ENCODE measurements around the gene TADA3. TPM values are rescaled to one million over a fixed set of nuclear protein-coding genes. Genes with fewer than 3 reads are reported as not detected.
A peak's percentile ranks its signal among the peaks of the same experiment; 100 is the strongest.

TADA3 gene
- total RNA-seq, 2 donors from 2014 or later, result 130 to 131 TPM

- Histone ChIP-seq H3K27ac (peak overlapping the region; percentile 91 to 96), H3K27me3 (replicated peaks; ENCODE audit: insufficient read depth) (no peaks in the 10 kb centered on the region), H3K4me1 (replicated peaks) (peaks cover 8% of the 10 kb centered on the region), H3K36me3 (no peaks in the 10 kb centered on the region), H3K4me3 (peak overlapping the region in 1 of 2 donors; percentile 75), H3K9me3 (no peaks in the 10 kb centered on the region)
- TF ChIP-seq POLR2AphosphoS5 (IDR thresholded peaks at IDR 0.05), result no peak
- no peak for TF ChIP-seq POLR2A (IDR thresholded peaks at IDR 0.05)
- intact Hi-C loops (cut with DNase I), result no loop called here
- 58% methylated on average over 6 of the region's 6 CpGs for WGBS
- DNase-seq (ENCODE audit: low spot score), result no peak
These were observed 24.0 kb downstream of the TADA3 start for GRCh38 chr3:9768141-9768775.

DNA sequence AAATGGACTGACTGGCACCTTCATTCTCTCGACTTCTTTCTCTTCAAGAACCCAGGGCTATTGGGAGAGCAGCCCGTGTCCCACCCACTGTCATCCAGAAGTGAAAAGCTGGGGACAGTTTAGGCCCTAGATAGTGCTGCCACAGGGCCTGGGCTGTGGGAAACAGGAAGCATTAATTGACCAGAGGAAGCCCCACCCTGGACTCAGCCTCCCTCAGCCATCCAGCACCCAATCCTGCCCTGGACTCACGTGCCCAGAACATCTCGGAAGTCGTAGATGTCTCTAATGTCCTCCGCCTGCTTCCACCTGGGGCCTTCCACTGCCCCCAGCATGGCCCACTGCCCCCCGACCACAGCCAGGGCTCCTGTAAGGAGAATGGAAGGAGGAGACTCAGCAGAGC is 24.9 kb downstream of the TADA3 start:
- H3K4me1 ChIP-seq (replicated peaks), result peaks cover 8% of the 10 kb centered on the region

DNA sequence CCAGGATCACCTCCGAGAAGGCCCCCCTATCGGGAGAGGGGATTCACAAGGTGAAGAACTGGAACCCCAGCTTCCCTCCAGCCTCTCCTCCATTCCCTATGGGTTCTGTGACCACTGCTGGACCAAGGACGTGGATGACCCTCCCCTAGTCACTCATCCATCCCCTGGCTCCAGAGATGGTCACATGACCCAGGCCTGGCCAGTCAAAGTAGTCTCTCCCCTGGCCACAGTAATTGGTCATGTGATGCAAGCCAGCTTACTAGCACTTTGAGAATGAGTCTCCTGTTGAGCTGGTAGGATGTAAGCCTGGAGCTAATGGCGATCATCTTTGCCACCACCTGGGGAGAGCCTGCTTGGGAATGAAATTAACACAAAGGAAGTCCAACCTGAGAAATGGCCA is 26.4 kb downstream of the TADA3 start:
- intact Hi-C loops (cut with DNase I), result no loop called here
- TF ChIP-seq POLR2AphosphoS5 (IDR thresholded peaks at IDR 0.05), result no peak
- Histone ChIP-seq H3K27me3 (replicated peaks; ENCODE audit: insufficient read depth) (no peaks in the 10 kb centered on the region), H3K27ac (no peak overlapping the region), H3K4me1 (replicated peaks) (peaks cover 8% of the 10 kb centered on the region), H3K36me3 (no peaks in the 10 kb centered on the region), H3K4me3 (no peak overlapping the region), H3K9me3 (no peaks in the 10 kb centered on the region)
- no peak for DNase-seq (ENCODE audit: low spot score)
- WGBS, result 86% methylated on average over 4 of the region's 4 CpGs

More for the DNA sequence above, 24.9 kb downstream of the TADA3 start:
- intact Hi-C loops (cut with DNase I), result no loop called here
- H3K4me3 ChIP-seq, result no peak overlapping the region
- H3K27me3 ChIP-seq (replicated peaks; ENCODE audit: insufficient read depth), result no peaks in the 10 kb centered on the region
- no peaks in the 10 kb centered on the region for H3K36me3 ChIP-seq
- DNase-seq (ENCODE audit: low spot score), result no peak
- WGBS, result 67% methylated on average over 7 of the region's 7 CpGs
- no peak for TF ChIP-seq POLR2A (IDR thresholded peaks at IDR 0.05)
- TF ChIP-seq, protein P1, sequence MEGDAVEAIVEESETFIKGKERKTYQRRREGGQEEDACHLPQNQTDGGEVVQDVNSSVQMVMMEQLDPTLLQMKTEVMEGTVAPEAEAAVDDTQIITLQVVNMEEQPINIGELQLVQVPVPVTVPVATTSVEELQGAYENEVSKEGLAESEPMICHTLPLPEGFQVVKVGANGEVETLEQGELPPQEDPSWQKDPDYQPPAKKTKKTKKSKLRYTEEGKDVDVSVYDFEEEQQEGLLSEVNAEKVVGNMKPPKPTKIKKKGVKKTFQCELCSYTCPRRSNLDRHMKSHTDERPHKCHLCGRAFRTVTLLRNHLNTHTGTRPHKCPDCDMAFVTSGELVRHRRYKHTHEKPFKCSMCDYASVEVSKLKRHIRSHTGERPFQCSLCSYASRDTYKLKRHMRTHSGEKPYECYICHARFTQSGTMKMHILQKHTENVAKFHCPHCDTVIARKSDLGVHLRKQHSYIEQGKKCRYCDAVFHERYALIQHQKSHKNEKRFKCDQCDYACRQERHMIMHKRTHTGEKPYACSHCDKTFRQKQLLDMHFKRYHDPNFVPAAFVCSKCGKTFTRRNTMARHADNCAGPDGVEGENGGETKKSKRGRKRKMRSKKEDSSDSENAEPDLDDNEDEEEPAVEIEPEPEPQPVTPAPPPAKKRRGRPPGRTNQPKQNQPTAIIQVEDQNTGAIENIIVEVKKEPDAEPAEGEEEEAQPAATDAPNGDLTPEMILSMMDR (IDR thresholded peaks at IDR 0.05), result no peak
- TF ChIP-seq POLR2AphosphoS5 (IDR thresholded peaks at IDR 0.05), result no peak
- H3K9me3 ChIP-seq, result no peaks in the 10 kb centered on the region
- no peak overlapping the region for H3K27ac ChIP-seq

DNA sequence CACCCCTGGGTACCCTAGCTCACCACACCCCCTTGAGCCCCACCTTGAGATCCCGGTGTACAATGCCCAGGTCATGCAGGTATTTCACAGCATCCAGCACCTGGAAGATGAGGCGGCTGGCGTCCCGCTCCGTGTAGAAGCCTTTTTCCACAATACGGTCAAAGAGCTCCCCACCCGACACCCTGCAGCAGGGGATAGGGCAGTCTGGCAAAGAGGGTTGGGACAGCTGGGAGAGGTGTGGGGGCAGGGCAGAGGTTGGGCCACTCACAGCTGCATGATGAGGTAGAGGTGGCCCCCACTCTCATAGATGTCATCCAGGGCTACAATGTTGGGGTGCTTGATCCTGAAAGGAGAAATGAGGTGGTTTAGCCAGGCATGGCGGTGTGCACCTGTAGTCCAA is 29.4 kb downstream of the TADA3 start:
- H3K36me3 ChIP-seq, result peaks cover 0 to 9% of the 10 kb centered on the region in 2 donors
- no peaks in the 10 kb centered on the region for H3K9me3 ChIP-seq
- H3K4me1 ChIP-seq (replicated peaks), result no peaks in the 10 kb centered on the region
- intact Hi-C loops (cut with DNase I), result no loop called here
- no peak for DNase-seq (ENCODE audit: low spot score)
- H3K4me3 ChIP-seq, result no peak overlapping the region
- H3K27ac ChIP-seq, result no peak overlapping the region
- TF ChIP-seq POLR2A (IDR thresholded peaks at IDR 0.05) (no peak), POLR2AphosphoS5 (IDR thresholded peaks at IDR 0.05) (no peak)
- TF ChIP-seq, protein P1 (IDR thresholded peaks at IDR 0.05), result no peak
- H3K27me3 ChIP-seq (replicated peaks; ENCODE audit: insufficient read depth), result no peaks in the 10 kb centered on the region
- 92% methylated on average over 8 of the region's 8 CpGs for WGBS

- Histone ChIP-seq H3K36me3 (peaks cover 0 to 14% of the 10 kb centered on the region in 2 donors), H3K9me3 (no peaks in the 10 kb centered on the region), H3K4me3 (no peak overlapping the region), H3K27me3 (replicated peaks; ENCODE audit: insufficient read depth) (no peaks in the 10 kb centered on the region), H3K27ac (no peak overlapping the region), H3K4me1 (replicated peaks) (no peaks in the 10 kb centered on the region)
- WGBS, result 90% methylated on average over 5 of the region's 5 CpGs
- TF ChIP-seq, protein P1 (IDR thresholded peaks at IDR 0.05), result no peak
- no peak for TF ChIP-seq POLR2AphosphoS5 (IDR thresholded peaks at IDR 0.05)
- TF ChIP-seq POLR2A (IDR thresholded peaks at IDR 0.05), result no peak
- DNase-seq (ENCODE audit: low spot score), result no peak
- intact Hi-C loops (cut with DNase I), result no loop called here
These were observed 30.4 kb downstream of the TADA3 start for GRCh38 chr3:9761919-9762318.

Data from prostate gland (tissue), 2 donors.